ENCODE measurements around the gene SLC39A10. TPM values are rescaled to one million over a fixed set of nuclear protein-coding genes. Genes with fewer than 3 reads are reported as not detected.

SLC39A10 gene
- total and polyA plus RNA-seq, 2 of the 4 experiments (the other 2 are of a cell fraction) = 17.6 to 64.7 TPM

DNA sequence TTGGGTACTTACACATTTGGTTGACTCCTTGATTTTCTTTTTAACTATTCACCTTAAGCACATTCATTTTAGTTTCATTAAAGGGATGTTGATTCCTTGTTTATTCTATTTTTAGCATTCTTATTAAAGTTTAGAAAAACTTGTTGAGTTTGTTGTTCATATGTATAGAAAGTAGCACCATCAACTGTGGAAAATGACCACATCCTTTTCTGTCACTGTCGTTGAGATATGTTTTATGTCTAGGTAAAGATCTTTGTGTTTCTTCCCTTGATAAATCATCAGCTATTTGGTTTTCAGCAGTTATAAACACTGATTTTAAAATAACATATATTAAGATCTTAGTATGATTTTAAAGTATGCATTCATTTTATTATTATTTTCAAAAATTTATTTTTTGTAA is 25.1 kb downstream of the SLC39A10 start:
- Histone ChIP-seq H4K8ac (ENCODE audit: low read depth in 2 of 2, low read length in 2 of 2) (no peak overlapping the region), H2AK9ac (replicated peaks; ENCODE audit: low read depth, low read length, poor library complexity) (no peak overlapping the region), H2BK5ac (ENCODE audit: low read depth, low read length, poor library complexity, severe bottlenecking) (no peak overlapping the region), H4K91ac (ENCODE audit: insufficient read depth, low read depth, low read length) (no peak overlapping the region), H2AFZ (replicated peaks; ENCODE audit: low read length, poor library complexity) (no peak overlapping the region), H2BK15ac (ENCODE audit: low read depth, low read length) (no peak overlapping the region), H3K9me1 (ENCODE audit: insufficient read depth, low read length) (no peaks in the 10 kb centered on the region), H3K23ac (ENCODE audit: low read depth, low read length) (no peak overlapping the region), H3K27ac (ENCODE audit: insufficient read depth, low read length) (no peak overlapping the region), H2AK5ac (ENCODE audit: low read depth, low read length) (no peak overlapping the region), H2BK120ac (ENCODE audit: low read depth, low read length) (no peak overlapping the region), H3K14ac (replicated peaks; ENCODE audit: low read depth, low read length) (no peak overlapping the region), H3K4me2 (ENCODE audit: low read depth, low read length) (no peak overlapping the region), H3K36me3 (ENCODE audit: control insufficient read depth, insufficient read depth, low read length) (peaks cover 4% of the 10 kb centered on the region), H3K4me1 (ENCODE audit: control insufficient read depth, insufficient read depth, low read length) (peaks cover 3% of the 10 kb centered on the region), H3K9me3 (ENCODE audit: control insufficient read depth, insufficient read depth, low read length) (no peaks in the 10 kb centered on the region), H2BK20ac (ENCODE audit: low read depth, low read length) (no peak overlapping the region), H3K27me3 (ENCODE audit: control insufficient read depth, insufficient read depth, low read length) (no peaks in the 10 kb centered on the region), H3K56ac (ENCODE audit: extremely low read depth, insufficient read depth, low read length) (no peak overlapping the region), H3K9ac (ENCODE audit: low read depth, low read length) (no peak overlapping the region), H3K4ac (ENCODE audit: low read depth, low read length) (no peak overlapping the region), H3K18ac (ENCODE audit: low read depth, low read length) (no peak overlapping the region), H3K79me1 (ENCODE audit: low read depth in 1 of 2, low read length in 2 of 2) (peaks cover 12 to 29% of the 10 kb centered on the region in 2 experiments), H4K5ac (ENCODE audit: low read depth, low read length) (no peak overlapping the region), H3K4me3 (ENCODE audit: insufficient read depth, low read depth, low read length) (no peak overlapping the region), H4K20me1 (ENCODE audit: insufficient read depth, low read length) (no peaks in the 10 kb centered on the region)
- POLR2A ChIA-PET (ENCODE audit: unreplicated experiment) = no interaction called here
- dilution Hi-C loops (cut with HindIII; ENCODE audit: low sequenced_read_pairs, unreplicated experiment) (no loop called here), intact Hi-C loops (cut with micrococcal nuclease) (loop anchor here (10.0 kb wide), 1 partner anchor 143 kb away; no protein-coding TSS in a partner anchor), in situ Hi-C loops (cut with MboI; ENCODE audit: low sequenced_read_pairs) (no loop called here)
- DNase-seq (no peak), ATAC-seq (ENCODE audit: low read depth) (no peak)
- CTCF ChIA-PET = interaction anchor here (0.9 kb wide), 1 partner anchor 14 kb away, joined by 3 read pairs; no protein-coding TSS in a partner anchor
- no CpG with 5 or more reads among the region's 1 CpG for WGBS, 2 experiments (ENCODE audit: extremely low coverage in 2 of 2, insufficient read length in 1 of 2)
- no TSS peak for BruUV-seq (replicated peaks)
- TF ChIP-seq RCOR1 (IDR thresholded peaks at IDR 0.05; ENCODE audit: insufficient replicate concordance, low read length) = no peak
- no peak for TF ChIP-seq ELK1 (IDR thresholded peaks at IDR 0.05; ENCODE audit: borderline replicate concordance, low read depth, low read length)
- no peak for TF ChIP-seq MAZ (IDR thresholded peaks at IDR 0.05; ENCODE audit: borderline replicate concordance, low read depth, low read length)
- TF ChIP-seq, protein P1, sequence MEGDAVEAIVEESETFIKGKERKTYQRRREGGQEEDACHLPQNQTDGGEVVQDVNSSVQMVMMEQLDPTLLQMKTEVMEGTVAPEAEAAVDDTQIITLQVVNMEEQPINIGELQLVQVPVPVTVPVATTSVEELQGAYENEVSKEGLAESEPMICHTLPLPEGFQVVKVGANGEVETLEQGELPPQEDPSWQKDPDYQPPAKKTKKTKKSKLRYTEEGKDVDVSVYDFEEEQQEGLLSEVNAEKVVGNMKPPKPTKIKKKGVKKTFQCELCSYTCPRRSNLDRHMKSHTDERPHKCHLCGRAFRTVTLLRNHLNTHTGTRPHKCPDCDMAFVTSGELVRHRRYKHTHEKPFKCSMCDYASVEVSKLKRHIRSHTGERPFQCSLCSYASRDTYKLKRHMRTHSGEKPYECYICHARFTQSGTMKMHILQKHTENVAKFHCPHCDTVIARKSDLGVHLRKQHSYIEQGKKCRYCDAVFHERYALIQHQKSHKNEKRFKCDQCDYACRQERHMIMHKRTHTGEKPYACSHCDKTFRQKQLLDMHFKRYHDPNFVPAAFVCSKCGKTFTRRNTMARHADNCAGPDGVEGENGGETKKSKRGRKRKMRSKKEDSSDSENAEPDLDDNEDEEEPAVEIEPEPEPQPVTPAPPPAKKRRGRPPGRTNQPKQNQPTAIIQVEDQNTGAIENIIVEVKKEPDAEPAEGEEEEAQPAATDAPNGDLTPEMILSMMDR (conservative IDR thresholded peaks at IDR 0.05; ENCODE audit: low read depth, low read length) = no peak
- no peak for TF ChIP-seq RFX5 (IDR thresholded peaks at IDR 0.05; ENCODE audit: low read depth, low read length)
- no peak for TF ChIP-seq RAD21 (IDR thresholded peaks at IDR 0.05; ENCODE audit: low read length)

All from IMR-90 (cell line).